GM12878 (cell line): ENCODE measurements around the gene TIMP3. TPM values are rescaled to one million over a fixed set of nuclear protein-coding genes. Genes with fewer than 3 reads are reported as not detected.

ENCODE experiments used
- ATAC-seq: fragments of 200-7000 bp; cut with Tn5 transposase; 3 replicates; pipeline ENCODE4 v1.9.1; 2020; ENCODE audit warnings: mild to moderate bottlenecking, moderate library complexity
- BruUV-seq: library from RNA; stranded (reverse); fragments of 400-500 nt; replicated peaks from 2 replicates; lab custom pipeline; 2021; lab: Mats Ljungman, UMichigan
- CTCF ChIA-PET: fragments of 300-600 bp; sonication (Branson Sonifier 250); formaldehyde crosslinking; extraction: SDS; loops from one replicate; lab custom pipeline; 2021; ENCODE audit warnings: inconsistent platforms; lab: Yijun Ruan, JAX
- POLR2A ChIA-PET: fragments of 350-600 bp; formaldehyde crosslinking; extraction: SDS; loops from one replicate; lab custom pipeline; 2021; ENCODE audit warnings: inconsistent platforms; lab: Charles Lee
- RAD21 ChIA-PET: fragments of 300-600 bp; sonication (Branson Sonifier 250); formaldehyde crosslinking; loops from one replicate; lab custom pipeline; 2023; ENCODE audit warnings: antibody characterized with exemption; ENCODE audit not compliant: unreplicated experiment; lab: Charles Lee
- SMC1A ChIA-PET: fragments of 300-600 bp; sonication (Branson Sonifier 250); formaldehyde crosslinking; loops from one replicate; lab custom pipeline; 2023; ENCODE audit not compliant: unreplicated experiment, uncharacterized antibody; lab: Charles Lee
- DNase-seq: peaks from one replicate; pipeline ENCODE4 v3.0.0-alpha.2; 2011; ENCODE audit warnings: low read depth, low spot score
- FAIRE-seq: peaks from 3 replicates; lab custom pipeline; 2011; peaks lifted over from hg19 to GRCh38; lab: Jason Lieb, UNC
- H2AFZ ChIP-seq: 2 replicates; pipeline ENCODE4 v1.6.0; 2011; ENCODE audit warnings: low read depth, low read length, control low read depth; ENCODE audit not compliant: control insufficient read depth
- H3K27ac ChIP-seq: 2 replicates; pipeline ENCODE4 v1.5.1; 2011; ENCODE audit warnings: control low read depth; ENCODE audit not compliant: control insufficient read depth, insufficient read depth
- H3K27me3 ChIP-seq, 2 experiments: replicated peaks in 1 of 2; 2 replicates each; pipeline versions ENCODE4 v1.6.0 to v1.6.1; 2011; ENCODE audit warnings: low read length in 1 of 2; ENCODE audit not compliant: control insufficient read depth in 2 of 2, insufficient read depth in 2 of 2
- H3K36me3 ChIP-seq, 2 experiments: 2 replicates each; pipeline ENCODE4 v1.5.1; 2011; ENCODE audit warnings: low read length in 1 of 2; ENCODE audit not compliant: control insufficient read depth in 2 of 2, insufficient read depth in 2 of 2
- H3K4me1 ChIP-seq: 2 replicates; pipeline ENCODE4 v1.6.1; 2011; ENCODE audit warnings: mild to moderate bottlenecking, low read length, moderate library complexity, mixed read lengths; ENCODE audit not compliant: control insufficient read depth, insufficient read depth
- H3K4me2 ChIP-seq: 2 replicates; pipeline ENCODE4 v1.6.0; 2011; ENCODE audit warnings: control low read depth; ENCODE audit not compliant: control insufficient read depth, insufficient read depth
- H3K4me3 ChIP-seq: fragments of 200-600 bp; sonication (generic); 2 replicates; pipeline ENCODE4 v1.5.1; 2016
- H3K79me2 ChIP-seq: 2 replicates; pipeline ENCODE4 v1.6.0; 2011; ENCODE audit warnings: low read length; ENCODE audit not compliant: control insufficient read depth, insufficient read depth
- H3K9ac ChIP-seq: 2 replicates; pipeline ENCODE4 v1.8.0; 2011; ENCODE audit warnings: low read length, control low read depth, mixed read lengths; ENCODE audit not compliant: control insufficient read depth, insufficient read depth
- H3K9me3 ChIP-seq: replicated peaks from 3 replicates; pipeline ENCODE4 v1.5.1; 2011; ENCODE audit warnings: mild to moderate bottlenecking, low read length; ENCODE audit not compliant: control insufficient read depth, insufficient read depth
- H4K20me1 ChIP-seq: 2 replicates; pipeline ENCODE4 v1.6.0; 2011; ENCODE audit not compliant: control insufficient read depth, insufficient read depth
- ASH2L ChIP-seq: fragments of 300-600, 200-600 bp; sonication (generic); IDR thresholded peaks from 2 replicates; pipeline ENCODE4 v1.6.1; 2017; ENCODE audit warnings: low read depth, mild to moderate bottlenecking, borderline replicate concordance
- CREB1 ChIP-seq: IDR thresholded peaks from 2 replicates; pipeline ENCODE4 v1.6.1; 2012; ENCODE audit warnings: low read depth, mild to moderate bottlenecking, inconsistent platforms
- EED ChIP-seq: sonication (generic); IDR thresholded peaks from 2 replicates; pipeline ENCODE4 v1.6.1; 2016; ENCODE audit warnings: antibody characterized with exemption, low read depth
- KAT2A ChIP-seq: conservative IDR thresholded peaks from 2 replicates; pipeline ENCODE4 v1.6.1; 2011; ENCODE audit warnings: low read depth, low read length; ENCODE audit not compliant: control insufficient read depth
- MAX ChIP-seq: IDR thresholded peaks from 2 replicates; pipeline ENCODE4 v1.6.1; 2012; ENCODE audit warnings: low read depth, low read length, improper control_type of control experiment
- MXI1 ChIP-seq: fragments of 150-350 bp; IDR thresholded peaks from 2 replicates; pipeline ENCODE4 v1.6.1; 2011; ENCODE audit warnings: low read depth, mild to moderate bottlenecking, inconsistent platforms, low read length, improper control_type of control experiment
- MYC ChIP-seq: IDR thresholded peaks from 2 replicates; pipeline ENCODE4 v1.6.1; 2011; ENCODE audit warnings: mild to moderate bottlenecking, low read length, moderate library complexity, inconsistent platforms; ENCODE audit not compliant: insufficient read depth, insufficient replicate concordance, insufficient read length, severe bottlenecking
- NFXL1 ChIP-seq: fragments of 450-650 bp; IDR thresholded peaks from 2 replicates; pipeline ENCODE4 v1.6.1; 2017; ENCODE audit warnings: antibody characterized with exemption, mild to moderate bottlenecking, borderline replicate concordance
- NFYA ChIP-seq: IDR thresholded peaks from 2 replicates; pipeline ENCODE4 v1.6.1; 2011; ENCODE audit warnings: low read depth, mild to moderate bottlenecking, low read length, improper control_type of control experiment, borderline replicate concordance
- PKNOX1 ChIP-seq: fragments of 450-650 bp; IDR thresholded peaks from 2 replicates; pipeline ENCODE4 v1.6.1; 2016; ENCODE audit warnings: mild to moderate bottlenecking
- POLR2A ChIP-seq: IDR thresholded peaks from 2 replicates; pipeline ENCODE4 v1.6.1; 2011; ENCODE audit warnings: low read depth, mild to moderate bottlenecking, low read length
- POU2F2 ChIP-seq: IDR thresholded peaks from 3 replicates; pipeline ENCODE4 v1.6.1; 2011; ENCODE audit warnings: low read depth, mild to moderate bottlenecking, low read length, borderline replicate concordance
- SIX5 ChIP-seq: IDR thresholded peaks from 2 replicates; pipeline ENCODE4 v1.6.1; 2011; ENCODE audit warnings: mild to moderate bottlenecking, low read depth, low read length, moderate library complexity; ENCODE audit not compliant: severe bottlenecking
- SREBF2 ChIP-seq: IDR thresholded peaks from 2 replicates; pipeline ENCODE4 v1.6.1; 2012; ENCODE audit warnings: mild to moderate bottlenecking, low read length
- SUZ12 ChIP-seq: fragments of 200-600 bp; sonication (generic); IDR thresholded peaks from one replicate; pipeline ENCODE4 v1.6.1; 2018; ENCODE audit warnings: antibody characterized with exemption, mild to moderate bottlenecking; ENCODE audit not compliant: unreplicated experiment
- TAF1 ChIP-seq: IDR thresholded peaks from 2 replicates; pipeline ENCODE4 v1.6.1; 2011; ENCODE audit warnings: mild to moderate bottlenecking, low read depth, low read length, borderline replicate concordance
- WGBS: methylation state at CpG from one replicate; pipeline ENCODE4 v1.1.6; 2016; ENCODE audit warnings: low lambda C conversion rate; ENCODE audit not compliant: insufficient replicate concordance, insufficient coverage; ENCODE audit errors: missing lambda C conversion rate; 5-methylcytosine and 5-hydroxymethylcytosine counted together
- in situ Hi-C: fragments of 300-500 bp; cut with MboI; formaldehyde crosslinking; loops from 9 replicates; pipeline ENCODE4 v1.14.3; 2018; ENCODE audit warnings: mixed read lengths
- intact Hi-C: fragments of 100-400 bp; cut with micrococcal nuclease; formaldehyde crosslinking; loops from one replicate; pipeline ENCODE4 v1.14.2; 2022; ENCODE audit not compliant: unreplicated experiment
- polyA plus RNA-seq, 11 experiments: library from polyadenylated mRNA; depleted of rRNA in 4 of 11; unstranded in 6 of 11; stranded (reverse) in 5 of 11; fragments of >200 nt; fragmentation: Nextera tagmentation in 4 of 11; fragmentation: Illumina TruSeq in 1 of 11; extraction: Ambion mirVana in 4 of 11; extraction: Trizol in 1 of 11; gene quantifications; 1 replicate in 1 of 11; 2 replicates in 10 of 11; pipeline versions ENCODE4 v1.2.1 to v1.2.3, GENCODE V29; 2011 to 2016; ENCODE audit warnings: inconsistent platforms in 2 of 11, missing spikeins in 2 of 11, low read depth in 1 of 11
- total RNA-seq, 4 experiments: library from RNA; depleted of rRNA in 3 of 4; stranded (reverse); fragments of >200 nt in 3 of 4; fragmentation: Illumina TruSeq in 1 of 4; extraction: Trizol in 1 of 4; gene quantifications; 2 replicates each; pipeline versions ENCODE4 v1.2.1 to v1.2.3, GENCODE V29; 2013 to 2021

TIMP3 gene
- total and polyA plus RNA-seq, 10 of the 15 experiments (the other 5 are each of a cell fraction or from before 2014, with no cell fraction given), result 0.01 to 0.74 (median 0.27) TPM; not detected in 5

GRCh38 chr22:32896891-32897290 is 95.4 kb downstream of the TIMP3 start:
- in situ Hi-C loops (no loop called here), intact Hi-C loops (no loop called here)
- no peak for DNase-seq
- no peaks in the 10 kb centered on the region for H3K79me2 ChIP-seq
- no peaks in the 10 kb centered on the region for H3K4me1 ChIP-seq
- no peaks in the 10 kb centered on the region; a peak in 1 of 4 replicates for H3K27me3 ChIP-seq
- H4K20me1 ChIP-seq, result no peaks in the 10 kb centered on the region
- ChIA-PET POLR2A (no interaction called here), RAD21 (no interaction called here), CTCF (interaction anchor here (0.6 to 1.7 kb wide), 3 partner anchors 14 to 1733 kb away, joined by 3 to 4 read pairs (median 3); no protein-coding TSS in a partner anchor), SMC1A (interaction anchor here (0.6 to 1.5 kb wide), 2 partner anchors 14 to 766 kb away, joined by 3 read pairs; no protein-coding TSS in a partner anchor)
- H3K4me2 ChIP-seq, result no peak overlapping the region
- H3K4me3 ChIP-seq, result no peak overlapping the region
- no peak for ATAC-seq
- no peak overlapping the region for H3K27ac ChIP-seq
- no peak overlapping the region for H3K9ac ChIP-seq
- WGBS, result 8% methylated on average over 7 of the region's 7 CpGs
- no TSS peak for BruUV-seq
- no peaks in the 10 kb centered on the region for H3K36me3 ChIP-seq
- TF ChIP-seq EED (no peak), PKNOX1 (no peak), MYC (no peak), POLR2A (no peak)
- H3K9me3 ChIP-seq, result no peaks in the 10 kb centered on the region
- no peak for FAIRE-seq
- no peak overlapping the region for H2AFZ ChIP-seq

- no peaks in the 10 kb centered on the region for H3K36me3 ChIP-seq
- H3K27me3 ChIP-seq, result no peaks in the 10 kb centered on the region; a peak in 1 of 4 replicates
- ChIA-PET RAD21 (no interaction called here), POLR2A (no interaction called here), CTCF (interaction anchor here (0.6 to 1.7 kb wide), 3 partner anchors 14 to 1733 kb away, joined by 3 to 4 read pairs (median 3); no protein-coding TSS in a partner anchor), SMC1A (interaction anchor here (1.5 kb wide), 1 partner anchor 14 kb away, joined by 3 read pairs; no protein-coding TSS in a partner anchor)
- no peak for DNase-seq
- no peak overlapping the region for H3K4me3 ChIP-seq
- no peak overlapping the region for H3K4me2 ChIP-seq
- 70% methylated on average over 5 of the region's 5 CpGs for WGBS
- intact Hi-C loops (no loop called here), in situ Hi-C loops (no loop called here)
- ATAC-seq, result no peak
- BruUV-seq, result no TSS peak
- no peak overlapping the region for H3K27ac ChIP-seq
- no peak for FAIRE-seq
- H3K9me3 ChIP-seq, result no peaks in the 10 kb centered on the region
- no peaks in the 10 kb centered on the region for H4K20me1 ChIP-seq
- no peaks in the 10 kb centered on the region for H3K79me2 ChIP-seq
- no peaks in the 10 kb centered on the region for H3K4me1 ChIP-seq
- H3K9ac ChIP-seq, result no peak overlapping the region
- no peak overlapping the region for H2AFZ ChIP-seq
- no peak for TF ChIP-seq MYC
- no peak for TF ChIP-seq KAT2A
- no peak for TF ChIP-seq NFYA
- TF ChIP-seq SREBF2, result no peak
- TF ChIP-seq CREB1, result no peak
- no peak for TF ChIP-seq ASH2L
- TF ChIP-seq TAF1, result no peak
- no peak for TF ChIP-seq POU2F2
- no peak for TF ChIP-seq NFXL1
- no peak for TF ChIP-seq SUZ12
- no peak for TF ChIP-seq MXI1
- TF ChIP-seq SIX5, result no peak
- TF ChIP-seq MAX, result no peak
Observed at GRCh38 chr22:32897400-32897799, 95.9 kb downstream of the TIMP3 start.
